Cerebellar cortex (tissue), 1 donor: ENCODE data around the gene UBE2E3.
"Not testable (repeated sequence)": the region's sequence is repeated elsewhere in the genome, so short reads cannot be mapped to it uniquely, and the experiment has no call there.

ENCODE experiments used
- DNase-seq: peaks from one replicate; pipeline ENCODE4 v3.0.0-alpha.2; 2015; ENCODE audit warnings: low spot score

The UBE2E3 gene

DNA sequence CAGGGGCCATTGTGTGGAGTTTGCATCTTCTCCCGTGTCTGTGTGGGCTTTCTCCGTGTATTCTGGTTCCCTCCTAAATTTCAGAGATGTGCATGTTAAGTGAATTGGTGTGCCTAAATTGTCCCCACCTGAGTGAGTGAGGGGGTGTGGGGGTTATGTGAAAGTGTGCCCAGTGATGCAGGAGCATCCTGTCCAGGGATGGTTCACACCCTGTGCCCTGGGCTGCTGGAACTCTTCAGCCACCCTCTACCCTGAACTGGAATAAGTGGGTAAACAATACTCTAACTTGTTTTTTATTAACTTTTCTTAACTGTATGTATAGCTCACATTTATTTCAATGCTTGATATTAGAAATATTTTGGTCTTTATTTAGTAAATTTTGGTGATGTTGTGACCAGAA is 56.0 kb downstream of the UBE2E3 start:
- DNase-seq, result no peak

DNA sequence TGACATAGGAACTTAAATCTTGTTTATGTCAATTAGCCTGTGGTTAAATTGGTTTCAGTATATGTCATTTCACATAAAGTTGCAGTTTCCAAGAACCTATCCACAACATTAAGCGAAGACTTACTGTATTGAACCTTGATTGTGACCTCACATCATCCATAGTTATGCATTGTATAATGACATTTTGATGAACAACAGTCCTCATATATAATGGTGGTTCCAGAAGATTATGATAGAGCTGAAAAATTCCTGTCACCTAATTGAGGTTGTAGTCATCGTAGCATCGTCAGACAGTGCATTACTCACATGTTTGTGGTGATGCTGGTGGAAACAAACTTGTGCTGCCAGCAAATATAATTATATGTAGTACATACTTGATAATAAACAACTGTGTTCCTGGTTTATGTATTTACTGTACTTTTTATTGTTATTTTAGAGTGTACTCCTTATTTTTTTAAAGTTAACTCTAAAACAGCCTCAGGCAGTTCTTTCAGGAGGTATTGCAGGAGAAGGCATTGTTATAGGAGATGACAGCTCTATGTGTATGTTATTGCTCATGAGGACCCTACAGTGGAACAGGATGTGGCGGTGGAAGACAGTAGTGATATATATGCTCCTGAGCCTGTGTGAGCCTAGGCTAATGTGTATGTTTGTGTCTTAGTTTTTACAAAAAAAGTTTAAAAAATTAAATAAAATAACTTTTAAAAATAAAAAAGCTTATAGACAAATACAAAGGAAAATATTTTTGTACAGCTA is 56.6 kb downstream of the UBE2E3 start:
- no peak for DNase-seq

DNA sequence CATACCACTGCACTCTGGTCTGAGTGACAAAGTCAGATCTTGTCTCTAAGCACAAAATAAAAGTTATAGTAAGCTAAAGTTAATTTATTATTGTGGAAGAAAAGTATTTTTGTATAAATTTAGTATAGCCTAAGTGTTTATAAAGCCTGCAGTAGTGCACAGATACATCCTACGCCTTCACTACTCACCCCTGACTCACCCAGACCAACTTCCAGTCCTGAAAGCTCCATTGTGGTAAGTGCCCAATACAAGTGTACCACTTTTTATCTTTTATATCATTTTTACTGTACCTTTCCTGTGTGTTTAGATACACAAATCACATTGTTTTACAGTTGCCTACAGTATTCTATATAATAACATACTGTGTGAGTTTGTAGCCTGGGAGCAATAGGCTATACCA is 57.5 kb downstream of the UBE2E3 start:
- DNase-seq, result no peak

DNA sequence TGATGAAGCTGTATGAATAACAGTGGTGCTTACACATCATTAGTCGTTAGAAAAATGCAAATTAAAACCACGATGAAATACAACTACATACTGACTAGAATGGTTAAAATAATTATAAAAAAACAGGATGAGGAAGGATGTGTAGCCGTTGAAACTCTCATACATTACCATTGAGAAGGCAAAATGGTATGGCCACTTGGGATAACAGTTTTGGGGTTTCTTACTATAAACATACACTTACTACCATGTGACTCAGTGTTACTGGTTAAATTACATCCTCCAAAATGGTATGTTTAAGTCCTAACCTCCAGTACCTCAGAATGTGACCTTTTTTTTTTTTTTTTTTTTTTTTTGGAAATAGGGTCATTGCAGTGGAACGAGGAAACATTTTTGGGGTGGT is 58.4 kb downstream of the UBE2E3 start:
- DNase-seq, result no peak

DNA sequence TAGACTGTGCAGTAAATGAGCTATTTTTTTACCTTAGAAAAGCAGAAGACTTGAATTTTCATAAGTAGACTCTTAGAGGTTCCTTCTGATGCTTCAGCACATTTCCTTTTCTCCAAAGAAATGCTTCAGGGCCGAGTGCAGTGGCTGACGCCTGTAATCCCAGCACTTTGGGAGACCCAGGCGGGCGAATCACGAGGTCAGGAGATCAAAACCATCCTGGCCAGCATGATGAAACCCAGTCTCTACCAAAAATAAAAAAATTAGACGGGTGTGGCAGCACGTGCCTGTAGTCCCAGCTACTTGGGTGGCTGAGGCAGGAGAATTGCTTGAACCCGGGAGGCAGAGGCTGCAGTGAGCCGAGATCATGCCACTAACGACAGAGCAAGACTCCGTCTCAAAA is 60.4 kb downstream of the UBE2E3 start:
- DNase-seq, result not testable (repeated sequence)

DNA sequence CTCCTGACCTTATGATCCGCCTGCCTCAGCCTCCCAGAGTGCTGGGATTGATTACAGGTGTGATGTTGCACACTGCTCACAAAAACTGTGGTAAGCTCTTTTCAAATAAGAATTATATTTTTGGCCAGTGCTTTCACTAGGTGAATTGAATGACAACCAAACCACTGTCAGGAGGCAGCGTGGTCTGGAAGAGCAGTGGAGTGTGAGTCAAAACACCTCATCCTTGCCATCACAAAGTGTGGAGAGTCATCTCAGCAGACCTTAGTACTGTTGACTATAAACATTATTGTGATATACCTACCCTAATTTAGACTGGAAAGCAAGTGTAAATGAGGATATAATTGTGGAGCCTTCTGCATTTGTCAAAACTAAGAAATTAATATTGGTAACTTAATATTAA is 61.3 kb downstream of the UBE2E3 start:
- DNase-seq, result no peak

DNA sequence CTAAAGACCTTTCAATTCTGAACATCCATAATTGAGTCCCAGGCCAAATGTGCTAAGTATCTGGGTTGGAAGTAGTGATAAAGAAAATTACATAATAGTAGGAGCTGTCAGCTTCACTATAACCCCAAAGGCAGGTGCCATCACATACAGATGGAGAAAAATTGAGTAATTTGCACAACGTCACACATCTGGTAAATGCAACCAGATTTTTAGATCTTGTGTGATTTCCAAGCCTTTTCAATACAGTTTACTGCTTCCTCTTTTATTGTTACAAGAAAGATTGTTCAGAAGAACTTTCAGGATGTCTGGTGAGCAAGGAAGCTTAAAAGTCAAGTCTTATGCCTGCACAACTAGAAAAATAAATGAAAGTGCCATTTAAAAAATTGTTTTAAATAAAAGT is 62.3 kb downstream of the UBE2E3 start:
- no peak for DNase-seq

DNA sequence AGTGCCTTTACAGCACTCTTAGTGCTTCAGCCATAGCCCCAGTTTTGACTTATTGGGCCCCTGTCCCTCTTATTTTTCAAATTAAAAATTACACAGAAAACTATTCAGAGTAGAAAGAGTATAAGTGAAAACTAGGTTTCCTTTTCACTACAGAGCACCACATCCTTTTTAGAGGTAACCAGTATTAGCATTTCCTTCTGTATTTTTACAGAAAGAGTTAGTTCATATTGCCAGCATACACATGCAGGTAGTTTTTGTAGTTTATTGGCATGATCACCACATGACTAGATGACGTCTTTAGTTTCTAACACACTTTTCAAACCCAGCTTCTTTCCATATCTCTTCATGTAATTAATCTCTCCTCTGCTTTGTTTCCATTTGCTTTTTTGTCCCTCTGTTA is 66.4 kb downstream of the UBE2E3 start:
- no peak for DNase-seq

DNA sequence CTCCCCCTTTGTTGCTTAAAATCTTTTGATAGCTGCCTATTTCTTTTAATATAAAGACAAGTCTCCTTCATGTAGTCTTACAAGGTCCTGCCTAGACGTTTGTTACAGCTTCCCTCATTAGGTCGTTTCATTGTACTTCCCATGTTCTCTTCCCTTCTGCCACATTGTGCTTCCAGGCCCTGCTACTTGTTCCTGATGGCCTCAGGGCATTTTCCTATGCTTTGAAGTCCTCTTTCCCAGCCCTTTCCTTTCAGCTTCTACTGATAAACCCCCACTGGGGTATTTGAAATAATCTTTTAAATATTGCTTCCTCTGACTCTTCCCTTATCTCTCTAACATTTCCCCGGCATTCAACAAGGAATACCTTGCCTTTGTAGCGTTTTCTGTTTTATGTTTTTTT is 67.4 kb downstream of the UBE2E3 start:
- DNase-seq, result no peak

DNA sequence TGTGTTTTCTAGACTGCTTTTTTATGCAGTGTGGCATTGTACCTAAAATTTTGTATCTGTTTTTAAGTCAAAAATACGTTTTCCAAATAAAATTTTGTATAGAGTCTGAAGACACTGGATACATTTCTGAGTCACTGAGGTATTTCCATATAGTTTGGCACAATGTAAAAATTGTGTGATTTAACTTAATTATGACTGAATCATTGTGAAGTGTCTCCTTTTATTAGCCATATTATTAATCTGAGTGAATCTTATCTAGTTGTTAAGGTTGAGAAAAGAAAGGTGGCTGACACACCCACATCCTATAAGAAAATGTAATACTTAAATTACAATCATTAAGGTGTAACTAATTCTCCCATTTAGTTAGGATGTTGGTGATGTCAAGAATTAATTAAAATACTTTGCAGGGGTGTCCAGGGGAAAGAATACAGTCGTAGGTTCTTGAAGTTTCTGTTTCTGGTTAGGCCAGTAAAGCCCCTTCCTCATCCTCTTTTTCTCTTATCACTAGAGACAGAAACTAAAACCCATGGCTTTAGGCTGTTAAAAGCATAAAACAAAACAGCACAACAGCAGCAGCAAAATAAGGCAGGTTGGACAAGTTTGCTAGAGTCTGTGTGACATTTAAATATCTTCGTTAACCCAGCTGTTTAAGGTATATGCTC is 71.6 kb downstream of the UBE2E3 start:
- no peak for DNase-seq

DNA sequence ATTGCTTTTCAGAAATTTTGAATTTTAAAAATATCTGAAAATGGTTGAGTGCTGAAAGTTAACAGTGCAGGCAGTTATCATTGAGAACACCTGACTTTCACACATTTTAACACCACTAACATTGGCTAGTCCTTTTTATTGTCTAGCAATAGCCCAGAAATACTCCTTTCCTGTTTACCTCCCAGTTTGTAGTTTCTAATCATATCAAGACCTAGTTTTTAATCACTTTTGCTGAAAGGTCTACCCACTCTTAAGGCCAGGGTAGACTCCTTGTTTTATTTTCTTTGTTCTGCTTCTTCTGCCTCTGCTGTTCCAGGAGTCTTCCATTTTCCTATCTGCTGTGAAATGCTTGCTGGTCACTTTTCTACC is 72.1 kb downstream of the UBE2E3 start:
- no peak for DNase-seq

DNA sequence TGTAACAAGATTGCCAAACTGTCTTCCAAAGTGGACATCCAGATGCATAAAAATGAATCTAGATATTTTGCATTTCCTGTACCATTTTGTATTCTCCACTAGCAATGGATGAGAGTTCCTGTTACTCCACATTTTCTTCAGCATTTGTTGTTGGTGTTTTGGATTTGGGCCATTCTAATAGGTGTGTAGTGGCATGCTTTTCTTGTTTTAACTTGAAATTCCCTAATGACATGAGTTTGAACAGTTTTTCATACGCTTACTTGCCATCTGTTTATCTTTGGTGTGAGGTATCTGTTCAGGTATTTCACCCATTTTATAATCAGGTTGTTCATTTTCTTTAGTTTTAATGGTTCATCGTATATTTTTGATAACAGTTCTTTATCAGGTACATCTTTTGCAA is 73.9 kb downstream of the UBE2E3 start:
- no peak for DNase-seq

DNA sequence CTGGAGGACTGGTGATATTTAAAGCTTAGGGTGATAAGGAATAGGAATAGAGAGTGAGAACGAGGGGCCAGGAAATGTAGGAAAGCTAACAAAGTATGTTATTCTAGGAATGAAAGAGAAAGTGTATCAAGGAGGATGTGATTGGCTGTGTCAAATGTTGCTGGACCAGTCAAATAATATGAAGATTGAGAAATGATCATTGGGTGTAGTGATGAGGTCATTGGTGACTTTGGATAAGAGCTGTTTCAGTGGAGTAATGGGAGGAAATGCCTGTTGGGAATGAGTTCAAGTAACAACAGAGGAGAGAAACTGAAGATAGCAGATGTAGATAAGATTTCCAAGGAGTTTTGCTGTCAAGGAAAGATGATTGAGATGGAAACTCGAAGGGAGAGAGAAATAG is 74.4 kb downstream of the UBE2E3 start:
- no peak for DNase-seq

DNA sequence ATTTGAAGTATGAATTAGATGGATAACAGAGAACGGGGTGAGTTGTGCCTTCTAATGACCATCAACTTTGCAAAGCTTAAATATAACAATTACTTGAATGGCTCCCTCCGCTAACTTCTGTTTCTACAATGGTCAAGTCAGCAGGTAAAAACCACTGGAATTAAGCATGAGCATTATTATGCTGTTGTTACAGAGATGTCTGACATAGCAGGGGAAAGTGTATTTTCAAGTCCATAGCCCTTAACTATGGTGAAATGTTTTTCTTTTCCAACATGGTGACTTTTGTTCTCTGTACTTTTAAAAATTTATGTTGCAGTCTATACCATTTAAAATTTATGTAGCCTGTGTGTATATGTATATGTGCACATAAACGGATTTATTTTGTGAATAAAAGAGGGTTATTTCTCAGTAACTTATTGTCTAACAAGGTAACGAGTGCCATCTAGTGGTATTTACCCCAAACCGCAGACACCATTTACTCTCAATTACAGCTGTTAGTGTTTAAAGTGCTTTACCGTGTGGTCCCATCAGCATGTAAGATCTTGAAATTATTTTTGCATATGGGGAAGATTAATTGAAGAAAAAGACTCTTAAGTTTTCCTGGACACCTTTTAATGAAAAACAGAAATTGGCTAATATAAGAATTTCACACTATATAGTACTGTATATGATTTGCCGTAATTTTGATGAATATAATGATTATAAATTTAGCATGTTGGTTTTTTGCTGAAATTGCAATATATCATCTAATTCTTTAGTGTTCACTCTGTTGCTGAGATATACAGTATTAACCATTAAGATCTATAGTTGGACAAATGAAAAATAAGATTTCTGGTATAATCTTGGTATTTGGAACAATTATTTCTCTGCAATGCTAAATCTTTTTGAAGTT is 78.2 kb downstream of the UBE2E3 start:
- DNase-seq, result peak; percentile 32

DNA sequence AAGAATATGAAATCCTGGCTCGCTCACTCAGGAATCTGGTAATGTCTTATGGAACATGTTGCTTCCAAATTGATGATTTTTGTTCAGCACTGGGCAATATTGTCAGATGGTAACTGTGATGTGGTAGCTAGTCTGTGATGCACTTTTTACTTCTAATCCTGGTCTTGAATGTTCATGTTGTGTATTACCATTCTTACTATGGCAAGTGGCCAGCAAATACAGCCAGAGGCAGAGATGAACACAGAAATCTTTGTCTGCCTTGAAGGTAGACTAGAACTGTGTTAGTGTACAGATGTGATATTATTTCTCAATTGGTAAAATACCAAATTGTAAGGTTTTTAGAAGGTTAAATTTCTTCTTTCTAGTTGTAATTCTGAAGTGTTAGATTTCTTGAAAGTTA is 83.3 kb downstream of the UBE2E3 start:
- no peak for DNase-seq

DNA sequence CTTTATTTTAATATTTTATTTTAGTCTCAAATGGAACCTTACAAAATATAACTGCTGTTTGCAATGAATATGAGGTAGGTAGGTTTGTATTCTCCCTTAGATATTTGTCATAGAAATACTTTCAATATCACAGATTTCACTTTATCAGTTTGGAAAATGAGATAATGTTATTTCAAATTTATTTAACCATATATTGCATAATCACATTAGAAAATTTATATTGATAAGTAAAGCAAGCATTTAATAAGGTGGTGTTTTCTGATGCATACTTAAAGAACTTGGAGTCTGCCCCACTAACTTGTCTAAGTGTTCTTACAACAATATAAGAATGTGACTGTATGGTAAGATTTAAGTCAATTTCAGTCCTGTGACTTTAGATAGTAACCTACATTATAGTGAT is 85.1 kb downstream of the UBE2E3 start:
- no peak for DNase-seq

DNA sequence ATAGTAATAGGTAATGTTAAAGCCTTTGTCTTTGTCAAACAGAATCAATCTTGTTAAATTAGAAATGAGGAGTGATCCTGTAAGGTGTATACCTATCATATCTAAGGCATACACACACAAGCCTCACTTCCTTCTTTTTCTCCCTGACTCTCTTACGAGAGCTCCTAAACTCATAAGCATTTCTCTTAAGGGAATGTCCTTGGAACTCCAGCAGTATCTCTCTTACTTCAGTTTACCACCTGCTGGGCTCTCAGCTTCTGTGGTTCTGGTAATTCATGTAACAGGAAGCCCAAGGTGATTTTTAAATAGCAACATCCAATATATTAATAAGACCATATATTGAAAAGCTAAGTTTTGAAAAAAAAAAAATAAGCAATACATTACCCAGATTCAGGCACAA is 85.9 kb downstream of the UBE2E3 start:
- DNase-seq, result no peak

DNA sequence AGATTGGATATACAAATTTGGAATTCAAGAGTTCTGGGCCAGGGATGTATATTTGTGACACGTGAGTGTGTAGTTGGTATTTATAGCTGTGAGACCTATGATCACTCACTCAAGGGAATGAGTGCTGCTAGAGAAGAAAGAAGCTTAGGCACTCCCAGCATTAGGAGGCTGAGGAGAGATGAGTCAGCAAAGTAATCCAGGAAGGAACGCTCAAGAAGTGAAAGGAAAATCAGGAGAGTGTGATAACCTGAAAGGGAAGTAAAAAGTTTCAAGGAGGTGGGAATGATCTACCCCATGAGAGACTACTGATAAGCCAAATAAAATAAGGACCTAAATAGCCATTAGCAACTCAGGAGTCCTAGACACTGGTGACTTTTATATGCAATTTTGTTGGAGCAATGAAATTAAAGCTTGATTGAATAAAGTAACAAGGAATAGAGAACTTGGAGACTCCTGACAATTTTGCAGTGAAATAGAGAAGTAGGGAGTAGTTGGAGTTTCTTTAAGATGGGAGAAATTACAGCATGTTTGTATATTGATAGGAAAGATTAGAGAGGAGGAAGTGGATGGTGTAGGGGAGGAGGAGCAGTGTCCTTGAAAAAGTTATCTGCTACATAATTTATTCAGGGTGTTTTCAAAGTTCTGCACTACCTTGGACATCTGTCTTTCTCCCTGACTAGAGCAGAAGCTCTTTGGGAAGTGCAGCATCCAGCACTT is 89.9 kb downstream of the UBE2E3 start:
- no peak for DNase-seq

DNA sequence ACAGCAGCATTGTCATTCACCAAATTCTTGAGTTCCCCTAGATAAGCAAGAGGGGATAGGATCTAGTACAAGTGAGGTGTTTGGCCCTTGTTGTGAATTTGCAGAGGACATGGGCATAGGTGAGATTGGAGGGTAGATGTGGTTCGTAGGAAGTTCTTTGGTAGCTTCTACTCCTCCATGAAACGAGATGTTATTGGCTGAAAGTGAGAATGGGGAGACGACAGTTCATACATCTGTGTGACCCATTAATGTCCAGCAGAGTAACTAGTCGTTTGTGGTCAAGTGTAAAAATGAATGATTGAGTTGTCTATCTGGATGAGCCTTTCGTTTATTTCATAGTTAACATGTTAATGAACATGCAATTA is 90.4 kb downstream of the UBE2E3 start:
- DNase-seq, result no peak

DNA sequence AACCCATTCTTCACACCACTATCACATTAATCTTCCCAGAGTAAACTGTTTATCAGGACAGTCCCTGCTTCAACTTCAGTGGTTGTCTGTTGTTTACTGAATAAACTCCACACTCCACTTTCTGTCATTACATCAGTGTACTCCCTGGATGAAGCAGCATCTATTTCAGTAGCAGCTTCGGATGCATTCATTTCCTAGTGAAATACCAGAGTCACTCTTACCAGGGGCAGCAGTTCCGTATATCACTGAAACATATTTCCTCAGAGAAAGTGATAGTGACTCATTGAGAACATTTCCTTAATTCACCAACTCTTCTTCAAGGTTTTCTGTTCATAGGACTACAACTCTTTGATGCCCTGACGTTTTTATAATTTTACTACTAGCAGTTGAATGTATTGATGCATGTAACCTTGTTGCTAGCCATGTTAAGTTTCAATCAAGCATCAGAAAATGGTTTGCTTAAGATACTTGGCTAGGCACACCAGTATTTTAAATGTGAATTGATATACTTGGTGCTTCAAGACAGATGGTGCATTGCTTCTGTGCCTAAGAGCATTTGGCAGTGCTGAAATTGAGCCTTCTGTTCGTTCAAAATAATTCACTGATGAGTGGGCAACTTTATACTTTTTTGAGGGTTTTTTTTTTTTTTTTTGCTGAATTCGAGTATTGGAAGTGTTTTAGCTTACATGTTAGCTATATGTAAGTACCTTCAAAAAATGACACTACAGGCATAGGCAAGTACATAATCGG is 92.3 kb downstream of the UBE2E3 start:
- peak; percentile 47 for DNase-seq

DNA sequence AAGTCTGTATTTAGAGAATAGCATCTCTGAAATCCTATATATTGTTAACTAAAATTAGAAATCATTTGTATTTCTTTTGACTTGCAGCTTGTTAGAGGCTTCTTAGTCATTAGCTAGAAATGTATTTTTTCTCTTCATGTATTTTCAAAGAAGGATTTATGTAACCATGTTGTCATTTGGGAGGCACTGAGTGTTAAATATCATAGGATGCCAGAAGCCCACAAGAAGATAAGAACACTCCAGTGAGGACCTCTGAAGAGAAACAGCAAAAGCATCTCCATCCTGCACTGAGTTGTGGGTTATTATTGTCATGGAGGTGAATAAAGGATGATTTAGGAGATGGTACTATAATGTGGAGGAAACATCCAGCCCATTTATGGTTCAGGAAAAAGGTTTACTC is 93.5 kb downstream of the UBE2E3 start:
- no peak for DNase-seq

DNA sequence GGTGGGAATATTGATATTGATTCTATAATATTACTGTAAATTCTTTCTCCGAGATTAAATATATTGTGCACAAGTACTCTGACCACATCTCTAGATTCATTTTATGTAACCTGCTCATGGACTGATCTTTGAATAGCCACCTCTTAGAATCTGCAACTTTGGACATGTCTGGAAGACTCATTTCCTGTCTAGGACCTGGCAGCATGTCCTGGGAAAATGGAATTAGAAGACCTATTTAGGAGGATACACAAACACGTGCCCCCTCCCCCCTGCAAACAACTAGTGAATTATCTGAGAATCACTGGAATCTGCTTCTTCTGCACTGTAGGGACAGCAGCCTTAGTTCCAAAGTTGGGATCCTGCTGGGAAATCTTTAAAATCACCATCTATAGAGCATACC is 94.1 kb downstream of the UBE2E3 start:
- DNase-seq, result no peak
